GM21619 (cell line): Measurements from ENCODE around the gene FAM227A.
A peak's percentile ranks its signal among the peaks of the same experiment; 100 is the strongest.
"Not testable (repeated sequence)": the region's sequence is repeated elsewhere in the genome, so short reads cannot be mapped to it uniquely, and the experiment has no call there.

Experiments
- ATAC-seq: cut with Tn5 transposase; IDR thresholded peaks from one replicate; pipeline ENCODE4 v1.9.1; 2021; ENCODE audit not compliant: unreplicated experiment

FAM227A gene

DNA sequence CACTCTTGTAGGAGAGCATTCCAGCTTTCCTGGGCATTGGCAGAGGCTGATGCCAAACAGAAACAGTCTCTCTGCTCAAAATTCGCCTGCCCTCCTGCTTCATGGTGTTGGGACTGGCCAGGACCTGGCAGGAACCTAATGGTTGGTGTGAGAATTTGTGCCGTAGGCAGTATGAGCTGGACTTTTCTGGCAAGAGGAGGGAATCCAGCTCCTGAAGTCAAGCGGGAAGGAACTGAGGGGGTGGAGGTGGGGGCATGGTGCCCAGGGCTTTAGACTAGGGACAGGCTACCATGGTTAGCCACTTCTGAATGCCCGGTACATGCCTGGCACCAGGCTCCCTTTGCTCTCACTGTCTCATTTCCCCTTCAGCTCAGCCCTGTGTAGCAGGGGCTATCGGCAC is 18.7 kb upstream of the FAM227A start:
- ATAC-seq, result no peak

DNA sequence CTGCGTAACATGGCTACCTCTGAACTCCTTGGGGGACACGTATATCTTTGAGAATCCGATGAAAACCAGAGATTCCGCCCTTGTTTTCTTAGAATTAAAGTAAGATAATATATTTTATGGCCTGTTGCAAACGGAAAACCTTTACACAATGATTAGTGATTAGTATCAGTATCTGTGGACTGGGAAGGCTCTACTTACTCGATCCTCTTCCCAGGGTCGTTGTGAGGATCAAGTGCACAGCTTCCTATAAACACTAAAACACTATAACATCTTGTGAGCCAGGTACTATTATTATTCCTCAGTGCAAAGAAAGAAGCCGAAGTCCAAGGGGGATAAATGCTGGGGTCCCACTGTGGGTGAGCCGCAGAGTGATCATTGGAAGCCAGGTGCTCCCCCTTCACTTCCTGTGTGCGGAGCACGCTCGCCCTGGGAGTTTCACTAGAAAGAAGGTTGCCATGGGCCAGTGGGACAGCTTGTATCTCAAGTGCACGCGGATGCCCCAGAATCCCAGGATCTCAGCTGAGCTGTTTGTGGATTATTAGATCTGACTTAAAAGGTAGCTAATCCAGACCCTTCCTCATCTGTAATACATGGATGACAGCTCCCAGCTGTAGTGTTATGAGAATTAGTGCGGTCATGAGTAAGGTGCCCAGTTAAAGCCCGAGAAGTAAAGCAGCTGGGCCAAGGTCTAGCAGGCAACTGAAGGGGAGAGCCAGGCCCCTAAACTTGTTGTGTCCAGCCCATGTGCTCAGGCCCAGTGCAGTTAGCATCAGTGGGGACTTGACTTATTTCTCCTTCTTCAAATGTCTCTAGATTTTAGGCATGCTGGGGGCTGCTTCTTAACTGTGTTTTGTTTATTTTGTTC is 1.1 kb upstream of the FAM227A start:
- ATAC-seq, result no peak

- peak; percentile 27 for ATAC-seq
These were observed 505 bp downstream of the FAM227A start for GRCh38 chr22:38655519-38656255.

GRCh38 chr22:38653741-38654140 is 2.5 kb downstream of the FAM227A start:
- ATAC-seq, result no peak

DNA sequence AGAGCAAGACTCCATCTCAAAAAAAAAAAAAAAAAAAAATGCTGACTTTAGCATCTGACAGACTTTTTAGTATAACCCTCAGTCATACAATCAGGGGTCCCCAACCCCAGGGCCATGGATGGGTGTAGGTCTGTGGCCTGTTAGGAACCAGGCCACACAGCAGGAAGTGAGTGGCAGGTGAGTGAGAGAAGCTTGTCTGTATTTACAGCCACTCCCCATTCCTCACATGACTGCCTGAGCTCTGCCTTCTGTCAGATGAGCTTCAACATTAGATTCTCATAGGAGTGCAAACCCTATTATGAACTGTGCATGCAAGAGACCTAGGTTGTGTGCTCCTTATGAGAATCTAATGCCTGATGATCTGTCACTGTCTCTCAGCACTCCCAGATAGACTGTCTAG is 3.3 kb downstream of the FAM227A start:
- ATAC-seq, result no peak

DNA sequence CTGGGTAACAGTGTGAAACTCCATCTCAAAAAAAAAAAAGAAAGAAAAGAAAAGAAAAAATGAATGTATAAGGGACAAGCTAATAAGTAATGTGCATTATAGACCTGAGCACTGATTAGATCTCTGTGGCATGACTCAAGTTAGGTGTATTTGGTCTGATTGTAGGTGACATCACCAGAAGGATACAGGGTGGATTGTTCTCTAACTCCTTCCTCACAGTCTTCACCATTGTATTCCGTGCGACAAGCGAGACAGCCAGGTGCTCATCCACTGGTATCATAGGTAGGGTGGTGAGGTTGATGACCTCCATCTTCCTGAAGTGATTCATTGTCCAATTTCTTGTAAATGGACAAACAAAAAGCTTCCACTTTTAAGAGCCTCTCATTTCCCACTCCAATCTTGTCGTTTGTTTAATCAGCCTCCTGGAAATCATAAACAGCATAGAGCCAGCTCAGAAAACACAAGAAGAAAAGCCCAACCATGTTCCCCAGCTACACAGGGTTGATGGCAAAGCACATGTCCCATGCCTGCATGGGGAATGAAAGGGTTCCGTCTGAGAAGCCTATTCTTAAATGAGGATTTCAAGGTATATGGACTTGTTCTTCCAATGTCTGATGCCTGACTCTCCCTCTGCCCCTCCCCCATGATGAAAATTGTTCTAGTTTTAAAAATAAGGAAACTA is 6.2 kb downstream of the FAM227A start:
- ATAC-seq, result no peak

GRCh38 chr22:38645430-38645829 is 10.8 kb downstream of the FAM227A start:
- ATAC-seq, result no peak

DNA sequence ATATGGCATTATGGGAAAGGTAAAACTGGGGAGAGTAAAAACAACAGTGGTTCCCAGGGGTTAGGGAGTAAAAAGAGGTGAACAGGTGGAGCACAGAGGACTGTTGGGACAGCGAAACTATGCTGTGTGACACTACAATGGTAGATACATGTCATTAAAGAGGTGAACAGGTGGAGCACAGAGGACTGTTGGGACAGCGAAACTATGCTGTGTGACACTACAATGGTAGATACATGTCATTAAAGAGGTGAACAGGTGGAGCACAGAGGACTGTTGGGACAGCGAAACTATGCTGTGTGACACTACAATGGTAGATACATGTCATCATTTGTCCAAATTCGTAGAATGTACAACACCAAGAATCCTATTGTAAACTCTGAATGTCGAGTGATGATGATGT is 11.9 kb downstream of the FAM227A start:
- not testable (repeated sequence) for ATAC-seq

DNA sequence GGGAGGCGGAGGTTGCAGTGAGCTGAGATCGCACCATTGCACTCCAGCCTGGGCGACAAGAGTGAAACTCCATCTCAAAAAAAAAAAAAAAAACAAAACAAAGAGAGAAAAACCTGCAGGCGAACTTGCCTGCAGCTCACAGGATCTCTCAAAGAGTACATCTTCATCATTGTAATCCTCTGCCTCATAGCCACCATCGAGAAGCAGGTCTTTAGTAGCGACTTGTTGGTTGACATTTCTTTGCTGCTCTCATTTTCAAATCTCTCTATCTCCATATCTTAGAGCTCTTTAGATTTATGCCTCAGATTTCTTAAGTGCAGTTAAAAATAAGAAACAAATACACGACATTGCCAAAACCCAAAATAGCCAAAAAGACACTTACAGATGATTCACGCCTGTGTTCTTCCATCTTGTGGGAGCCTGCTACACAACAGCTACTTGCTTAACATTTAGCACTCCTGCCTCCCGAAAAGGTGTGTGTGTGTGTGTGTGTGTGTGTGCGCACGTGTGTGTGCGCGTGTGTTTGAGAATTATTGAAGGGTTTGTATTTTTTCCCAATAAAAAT is 14.6 kb downstream of the FAM227A start:
- no peak for ATAC-seq

- no peak for ATAC-seq
These were observed 17.5 kb downstream of the FAM227A start for GRCh38 chr22:38638728-38639127.

- ATAC-seq, result no peak
These were observed 18.0 kb downstream of the FAM227A start for GRCh38 chr22:38638216-38638615.

- ATAC-seq, result no peak
These were observed 23.7 kb downstream of the FAM227A start for GRCh38 chr22:38632528-38632927.

DNA sequence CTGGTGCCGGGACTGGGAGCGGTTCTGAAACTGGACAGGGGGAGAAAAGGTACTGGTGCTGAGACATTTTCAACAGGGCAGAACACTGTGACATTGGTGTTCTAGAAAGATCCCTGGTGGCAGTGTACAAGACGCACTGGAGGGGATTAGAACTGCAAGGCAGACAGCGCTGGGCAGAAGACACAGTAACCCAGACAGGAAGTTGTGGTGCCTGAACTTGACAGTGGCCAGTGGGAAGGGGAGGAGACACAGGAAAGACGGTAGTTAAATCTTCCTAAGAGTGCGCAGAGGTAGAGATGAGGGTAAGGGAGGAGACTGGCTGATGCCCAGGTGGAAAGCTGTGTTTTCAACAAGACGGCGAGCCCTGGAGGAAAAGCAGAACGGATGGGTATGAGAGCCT is 24.5 kb downstream of the FAM227A start:
- ATAC-seq, result no peak

GRCh38 chr22:38629108-38629507 is 27.1 kb downstream of the FAM227A start:
- ATAC-seq, result no peak

DNA sequence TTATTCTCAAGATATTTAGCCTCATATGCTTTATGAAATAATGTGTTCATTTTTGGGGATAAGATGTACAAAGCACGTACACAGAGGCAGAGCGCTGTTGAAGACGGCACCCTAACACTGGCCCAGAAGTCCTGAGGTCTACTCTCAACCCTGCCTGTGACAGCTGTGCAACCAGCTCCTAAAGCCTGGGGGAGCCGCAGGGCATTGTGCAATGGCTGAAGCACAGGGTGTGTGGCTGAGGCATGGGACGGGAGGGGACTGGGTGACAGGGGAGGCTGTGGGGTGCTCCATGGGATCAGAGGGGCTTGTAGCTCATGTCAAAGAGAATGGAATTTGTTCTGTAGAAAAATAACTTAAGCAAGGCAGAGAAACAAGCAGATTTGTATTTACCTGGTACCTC is 27.7 kb downstream of the FAM227A start:
- ATAC-seq, result no peak

DNA sequence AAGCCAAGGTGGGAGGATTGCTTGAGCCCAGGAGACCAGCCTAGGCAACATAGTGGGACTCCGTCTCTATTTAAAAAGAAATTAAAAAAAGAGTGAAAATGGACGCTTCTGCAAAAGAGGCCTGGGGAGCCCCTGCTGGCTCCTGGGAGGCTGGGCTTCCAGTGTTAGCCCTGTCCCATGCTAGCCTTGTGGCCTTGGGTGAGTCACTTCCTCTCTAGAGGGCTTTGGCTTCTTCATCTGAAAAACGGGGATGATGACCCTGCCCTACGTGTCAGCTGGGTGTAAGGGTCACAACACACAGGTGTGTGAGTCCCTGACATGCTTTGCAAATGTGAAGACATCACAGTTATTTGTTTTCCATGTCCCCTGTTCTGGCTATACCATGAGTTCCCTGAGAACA is 32.8 kb downstream of the FAM227A start:
- ATAC-seq, result no peak

GRCh38 chr22:38618682-38619081 is 37.5 kb downstream of the FAM227A start:
- no peak for ATAC-seq

DNA sequence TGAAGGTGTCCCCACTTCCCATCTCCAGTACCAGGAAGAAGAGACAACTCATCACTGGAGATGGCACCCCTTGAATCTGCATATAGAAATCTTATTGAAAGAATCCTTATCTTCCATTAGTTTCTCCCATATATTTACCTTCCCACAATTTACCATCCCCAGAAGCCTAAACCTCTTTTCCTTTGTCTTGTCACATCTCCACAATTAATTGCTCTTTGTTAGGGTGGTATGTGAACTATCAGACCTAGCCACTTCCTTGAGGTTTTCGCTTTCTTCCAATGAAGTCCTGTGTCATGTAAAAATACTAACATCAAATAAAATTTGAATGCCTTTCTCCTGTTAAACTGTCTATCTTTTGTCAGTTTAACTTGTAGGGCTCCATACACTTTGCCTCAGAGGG is 37.9 kb downstream of the FAM227A start:
- ATAC-seq, result no peak

GRCh38 chr22:38615064-38615405 is 41.2 kb downstream of the FAM227A start:
- ATAC-seq, result not testable (repeated sequence)

DNA sequence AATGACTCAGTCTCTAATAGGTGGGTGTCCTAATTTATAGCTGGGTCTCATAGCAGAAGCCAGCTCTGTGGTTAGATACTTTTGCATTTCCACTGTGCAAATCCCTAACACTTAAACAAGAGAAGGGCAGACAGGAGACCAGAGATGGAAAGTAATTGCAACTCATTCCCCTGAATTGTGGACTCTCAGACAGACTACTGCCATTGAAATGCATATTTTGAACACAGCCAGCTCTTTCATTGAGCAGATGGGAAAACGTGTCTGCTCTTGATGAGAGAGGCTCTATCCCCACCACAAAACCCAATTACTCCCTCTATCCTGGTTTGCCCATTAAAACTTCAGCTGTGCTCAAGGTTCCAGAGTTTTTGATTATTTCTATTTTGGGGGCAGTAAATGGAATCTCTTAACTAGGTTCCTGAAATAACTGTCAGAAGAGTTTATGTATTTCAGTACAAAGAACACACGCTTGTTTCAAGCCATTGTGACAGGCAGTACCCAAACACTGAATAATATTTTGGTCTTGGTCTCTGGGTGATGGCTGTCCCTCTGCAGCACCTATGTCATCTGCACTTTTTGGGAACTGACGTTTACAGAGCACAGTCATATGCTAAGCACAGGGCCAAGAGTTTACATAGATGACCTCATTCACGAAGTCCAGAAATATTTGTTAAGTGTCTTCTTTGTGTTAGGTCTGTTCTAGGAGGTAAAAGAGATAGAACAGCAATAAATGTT is 41.7 kb downstream of the FAM227A start:
- ATAC-seq, result no peak

DNA sequence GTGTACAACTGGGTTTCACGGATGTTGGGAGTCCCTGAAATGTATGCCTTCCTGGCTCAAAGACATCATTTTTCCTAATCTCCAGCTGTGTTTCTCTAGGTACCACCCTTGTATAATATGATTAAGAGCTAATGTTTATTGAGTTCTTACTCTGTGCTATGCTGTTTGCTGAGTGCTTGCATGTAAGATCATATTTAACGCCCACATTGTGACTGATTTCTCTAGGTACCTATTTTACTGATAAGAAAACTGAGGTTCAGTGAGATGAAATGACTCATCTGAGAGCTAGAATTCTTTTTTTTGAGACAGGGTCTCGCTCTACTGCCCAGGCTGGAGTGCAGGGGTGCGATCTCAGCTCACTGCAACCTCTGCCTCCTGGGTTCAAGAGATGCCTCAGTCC is 42.6 kb downstream of the FAM227A start:
- no peak for ATAC-seq
